ENCODE data around the gene ERVK3-1. TPM values are rescaled to one million over a fixed set of nuclear protein-coding genes. Genes with fewer than 3 reads are reported as not detected.

The ERVK3-1 gene
- total RNA-seq, 1 donor from 2014 or later: 40.9 TPM

- Histone ChIP-seq H3K36me3 (ENCODE audit: insufficient read depth, low read length) (no peaks in the 10 kb centered on the region), H3K27me3 (ENCODE audit: insufficient read depth, low read length) (no peaks in the 10 kb centered on the region), H3K27ac (ENCODE audit: low read depth, low read length) (no peak overlapping the region), H3K9ac (ENCODE audit: low read length) (no peak overlapping the region), H3K9me3 (ENCODE audit: insufficient read depth, low read depth, low read length) (peaks cover 13% of the 10 kb centered on the region), H3K79me2 (ENCODE audit: insufficient read depth, low read length) (no peaks in the 10 kb centered on the region), H2AFZ (ENCODE audit: low read depth, low read length) (no peak overlapping the region), H3K4me1 (ENCODE audit: insufficient read depth, low read length) (peaks cover 4% of the 10 kb centered on the region), H3K4me3 (ENCODE audit: insufficient read depth, low read depth, low read length) (no peak overlapping the region), H4K20me1 (ENCODE audit: insufficient read depth, low read length) (no peaks in the 10 kb centered on the region), H3K4me2 (ENCODE audit: low read length) (no peak overlapping the region)
- no peak overlapping the region for H3K4me3 Mint-ChIP-seq (ENCODE audit: unreplicated experiment)
- TF ChIP-seq CTCF (IDR thresholded peaks at IDR 0.05; ENCODE audit: insufficient read depth, low read depth, low read length) (no peak), EZH2 (IDR thresholded peaks at IDR 0.05; ENCODE audit: insufficient read depth, low read length) (no peak)
- DNase-seq (ENCODE audit: low read depth) (no peak), FAIRE-seq (no peak)
- H3K27me3 Mint-ChIP-seq (ENCODE audit: low read depth, unreplicated experiment): no peaks in the 10 kb centered on the region
- no peaks in the 10 kb centered on the region for H3K9me3 Mint-ChIP-seq (ENCODE audit: unreplicated experiment)
- peaks cover 2% of the 10 kb centered on the region for H3K4me1 Mint-ChIP-seq (ENCODE audit: low read depth, unreplicated experiment)
- H3K36me3 Mint-ChIP-seq (ENCODE audit: low read depth, unreplicated experiment): peaks cover 5% of the 10 kb centered on the region
- H3K27ac Mint-ChIP-seq (ENCODE audit: unreplicated experiment): no peak overlapping the region
Observed at GRCh38 chr19:58357481-58358145, 52.4 kb downstream of the ERVK3-1 start.

GRCh38 chr19:58361900-58362271 lies 56.7 kb downstream of the ERVK3-1 start:
- no peak for FAIRE-seq
- TF ChIP-seq EZH2 (IDR thresholded peaks at IDR 0.05; ENCODE audit: insufficient read depth, low read length) (no peak), CTCF (IDR thresholded peaks at IDR 0.05; ENCODE audit: insufficient read depth, low read depth, low read length) (no peak)
- H3K4me1 Mint-ChIP-seq (ENCODE audit: low read depth, unreplicated experiment): peaks cover 4% of the 10 kb centered on the region
- Histone ChIP-seq H3K36me3 (ENCODE audit: insufficient read depth, low read length) (no peaks in the 10 kb centered on the region), H3K79me2 (ENCODE audit: insufficient read depth, low read length) (no peaks in the 10 kb centered on the region), H3K27ac (ENCODE audit: low read depth, low read length) (peak overlapping the region; percentile 85), H3K27me3 (ENCODE audit: insufficient read depth, low read length) (no peaks in the 10 kb centered on the region), H3K9me3 (ENCODE audit: insufficient read depth, low read depth, low read length) (peaks cover 5% of the 10 kb centered on the region), H3K4me1 (ENCODE audit: insufficient read depth, low read length) (peaks cover 4% of the 10 kb centered on the region), H4K20me1 (ENCODE audit: insufficient read depth, low read length) (no peaks in the 10 kb centered on the region), H3K4me2 (ENCODE audit: low read length) (peak overlapping the region; percentile 99), H2AFZ (ENCODE audit: low read depth, low read length) (peak overlapping the region; percentile 97), H3K9ac (ENCODE audit: low read length) (peak overlapping the region; percentile 89), H3K4me3 (ENCODE audit: insufficient read depth, low read depth, low read length) (peak overlapping the region; percentile 71)
- no peaks in the 10 kb centered on the region for H3K9me3 Mint-ChIP-seq (ENCODE audit: unreplicated experiment)
- H3K27me3 Mint-ChIP-seq (ENCODE audit: low read depth, unreplicated experiment): no peaks in the 10 kb centered on the region
- H3K36me3 Mint-ChIP-seq (ENCODE audit: low read depth, unreplicated experiment): peaks cover 5% of the 10 kb centered on the region
- peak overlapping the region; percentile 90 for H3K27ac Mint-ChIP-seq (ENCODE audit: unreplicated experiment)
- DNase-seq (ENCODE audit: low read depth): peak; percentile 47
- H3K4me3 Mint-ChIP-seq (ENCODE audit: unreplicated experiment): peak overlapping the region; percentile 88

Data from astrocyte (in vitro differentiated cells and primary cell).